ENCODE results near the gene LRRN2. TPM values are rescaled to one million over a fixed set of nuclear protein-coding genes. Genes with fewer than 3 reads are reported as not detected.
"Not testable (repeated sequence)": the region's sequence is repeated elsewhere in the genome, so short reads cannot be mapped to it uniquely, and the experiment has no call there.

LRRN2 gene
- polyA plus RNA-seq, 1 experiment: not detected

- ChIA-PET POLR2A (no interaction called here), CTCF (interaction anchor here (0.9 kb wide), 1 partner anchor 10 kb away, joined by 3 read pairs; no protein-coding TSS in a partner anchor)
- no peak overlapping the region for H3K27ac ChIP-seq (ENCODE audit: low read depth, low read length)
- peaks cover 21% of the 10 kb centered on the region for H3K27me3 ChIP-seq (ENCODE audit: control insufficient read depth, insufficient read depth, low read length)
- no peak for DNase-seq (ENCODE audit: low read depth, low spot score)
- no peak overlapping the region for H3K4me3 ChIP-seq (ENCODE audit: low read depth, low read length)
- no peaks in the 10 kb centered on the region for H3K9me3 ChIP-seq (ENCODE audit: control insufficient read depth, insufficient read depth, low read length)
- no peak for TF ChIP-seq CTCF (IDR thresholded peaks at IDR 0.05; ENCODE audit: low read depth, low read length)
Observed at GRCh38 chr1:204634260-204634910, 51.2 kb downstream of the LRRN2 start.

DNA sequence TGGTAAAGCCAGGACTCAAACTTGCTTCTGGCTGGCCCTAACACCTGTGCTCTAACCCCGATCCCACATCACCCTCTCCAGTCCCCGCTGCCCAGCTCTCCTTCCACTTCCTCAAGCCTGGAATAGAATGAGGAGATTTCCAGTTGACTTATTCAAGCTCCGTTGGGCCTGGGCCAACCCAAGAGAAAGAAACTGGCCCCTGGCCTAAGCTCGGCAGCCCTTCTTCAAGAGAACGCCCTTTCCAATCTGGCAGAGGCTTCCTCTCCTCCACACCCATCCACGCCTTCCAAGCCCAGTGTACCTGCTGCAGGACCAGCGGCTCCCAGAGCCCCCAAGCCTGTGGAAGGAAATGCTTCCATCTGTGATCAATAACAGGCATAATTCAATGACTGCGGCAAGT, 51.9 kb downstream of the LRRN2 start:
- Histone ChIP-seq H3K9me3 (ENCODE audit: control insufficient read depth, insufficient read depth, low read length) (no peaks in the 10 kb centered on the region), H3K27me3 (ENCODE audit: control insufficient read depth, insufficient read depth, low read length) (peaks cover 21% of the 10 kb centered on the region), H3K4me3 (ENCODE audit: low read depth, low read length) (no peak overlapping the region), H3K27ac (ENCODE audit: low read depth, low read length) (no peak overlapping the region)
- POLR2A ChIA-PET: no interaction called here
- CTCF ChIA-PET: interaction anchor here (0.9 kb wide), 1 partner anchor 10 kb away, joined by 3 read pairs; no protein-coding TSS in a partner anchor
- no peak for TF ChIP-seq CTCF (IDR thresholded peaks at IDR 0.05; ENCODE audit: low read depth, low read length)
- no peak for DNase-seq (ENCODE audit: low read depth, low spot score)

DNA sequence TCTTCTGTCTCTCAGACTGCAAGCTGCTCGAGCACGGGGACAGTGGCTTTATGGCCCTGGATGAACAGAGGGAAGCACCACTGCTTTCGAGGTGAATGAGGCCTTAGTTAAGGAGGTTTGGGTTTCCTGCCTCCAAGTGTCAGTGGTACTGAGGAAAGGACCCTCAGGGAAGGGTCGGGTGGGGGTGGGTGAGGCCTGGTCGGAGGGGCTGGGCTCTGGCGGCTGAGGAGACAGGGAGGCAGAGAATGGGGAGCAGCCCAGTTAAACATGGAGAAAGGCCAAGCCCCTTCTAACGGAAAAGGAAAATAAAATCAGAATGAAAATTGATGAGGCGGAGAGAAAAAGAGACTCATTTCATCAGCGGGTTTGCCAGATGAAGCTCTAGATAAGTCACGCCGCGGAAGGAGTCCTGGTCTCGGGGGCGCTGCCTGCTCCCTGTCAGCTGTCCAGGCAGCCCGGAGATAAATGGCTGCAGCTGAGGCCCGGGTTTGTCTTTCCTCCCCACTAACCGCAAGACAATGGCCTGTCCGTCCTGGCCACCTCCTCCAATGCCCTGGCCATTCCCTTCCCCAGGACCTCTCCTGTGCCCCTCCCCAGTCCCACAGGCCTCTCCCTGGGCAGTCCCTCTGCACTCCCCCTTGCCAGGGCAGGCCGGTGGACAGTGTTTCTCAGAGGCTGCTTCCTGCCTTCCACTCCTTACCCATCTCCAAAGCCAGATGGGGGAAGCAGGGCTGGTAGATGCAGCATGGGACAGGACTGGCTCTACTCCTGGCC, 55.2 kb downstream of the LRRN2 start:
- Histone ChIP-seq H3K4me3 (ENCODE audit: low read depth, low read length) (no peak overlapping the region), H3K9me3 (ENCODE audit: control insufficient read depth, insufficient read depth, low read length) (no peaks in the 10 kb centered on the region), H3K27ac (ENCODE audit: low read depth, low read length) (no peak overlapping the region), H3K27me3 (ENCODE audit: control insufficient read depth, insufficient read depth, low read length) (peaks cover 24% of the 10 kb centered on the region)
- DNase-seq (ENCODE audit: low read depth, low spot score): no peak
- POLR2A ChIA-PET: no interaction called here
- TF ChIP-seq CTCF (IDR thresholded peaks at IDR 0.05; ENCODE audit: low read depth, low read length): no peak
- CTCF ChIA-PET: no interaction called here

DNA sequence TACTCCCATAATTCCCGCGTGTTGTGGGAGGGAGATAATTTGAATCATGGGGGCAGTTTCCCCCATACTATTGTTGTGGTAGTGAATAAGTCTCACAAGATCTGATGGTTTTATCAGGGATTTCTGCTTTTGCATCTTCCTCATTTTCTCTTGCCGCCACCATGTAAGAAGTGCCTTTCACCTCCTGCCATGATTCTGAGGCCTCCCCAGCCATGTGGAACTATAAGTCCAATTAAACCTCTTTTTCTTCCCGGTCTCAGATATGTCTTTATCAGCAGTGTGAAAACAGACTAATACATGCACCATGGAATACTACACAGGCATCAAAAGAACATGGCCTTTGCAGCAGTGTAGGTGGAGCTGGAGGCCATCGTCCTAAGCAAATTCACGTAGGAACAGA, 56.1 kb downstream of the LRRN2 start:
- POLR2A ChIA-PET; H3K4me3 ChIP-seq (ENCODE audit: low read depth, low read length); DNase-seq (ENCODE audit: low read depth, low spot score); H3K9me3 ChIP-seq (ENCODE audit: control insufficient read depth, insufficient read depth, low read length); H3K27ac ChIP-seq (ENCODE audit: low read depth, low read length); CTCF ChIA-PET: not testable (repeated sequence)
- H3K27me3 ChIP-seq (ENCODE audit: control insufficient read depth, insufficient read depth, low read length): peaks cover 28% of the 10 kb centered on the region

- Histone ChIP-seq H3K9me3 (ENCODE audit: control insufficient read depth, insufficient read depth, low read length) (no peaks in the 10 kb centered on the region), H3K4me3 (ENCODE audit: low read depth, low read length) (no peak overlapping the region), H3K27ac (ENCODE audit: low read depth, low read length) (no peak overlapping the region), H3K27me3 (ENCODE audit: control insufficient read depth, insufficient read depth, low read length) (peaks cover 30% of the 10 kb centered on the region)
- no peak for DNase-seq (ENCODE audit: low read depth, low spot score)
- ChIA-PET CTCF (no interaction called here), POLR2A (no interaction called here)
- no peak for TF ChIP-seq CTCF (IDR thresholded peaks at IDR 0.05; ENCODE audit: low read depth, low read length)
Observed at GRCh38 chr1:204628868-204629267, 56.7 kb downstream of the LRRN2 start.
